Measurements from ENCODE around the gene POLD3. TPM values are rescaled to one million over a fixed set of nuclear protein-coding genes. Genes with fewer than 3 reads are reported as not detected.
A peak's percentile ranks its signal among the peaks of the same experiment; 100 is the strongest.

The POLD3 gene
- total RNA-seq, 1 donor, result 10.2 TPM

DNA sequence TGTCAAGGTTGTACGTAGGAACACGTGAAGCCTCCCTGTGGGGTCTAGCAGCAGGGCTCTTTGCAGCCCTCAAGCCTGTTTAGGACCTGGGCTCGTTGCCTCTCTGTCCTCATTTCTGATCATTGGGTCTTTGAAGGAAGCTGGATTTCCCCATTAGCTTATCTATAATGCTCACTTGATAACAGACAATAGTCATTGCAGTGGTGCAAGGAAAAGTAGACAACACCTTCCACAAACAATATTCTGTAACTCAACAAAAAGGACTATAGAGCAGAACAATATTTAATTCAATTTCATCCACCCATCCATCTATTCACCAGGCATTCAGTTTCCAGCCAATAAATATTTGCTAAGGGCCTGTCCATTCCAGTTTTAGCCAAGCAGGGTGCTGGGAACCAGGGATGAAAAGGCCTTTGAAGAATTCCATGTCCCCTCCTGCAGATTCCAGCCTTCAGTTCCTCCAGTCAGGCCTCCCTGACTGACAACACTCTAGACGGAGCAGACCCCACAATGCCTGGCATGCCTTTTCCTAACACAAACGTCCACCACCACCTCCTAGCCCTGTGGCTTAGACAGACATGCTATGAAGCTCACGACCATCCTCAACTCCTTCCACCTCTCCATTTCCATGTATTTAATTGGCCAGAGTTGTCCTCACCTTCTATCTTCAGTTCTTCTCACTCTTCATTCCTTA lies 12.7 kb upstream of the POLD3 start:
- DNase-seq (ENCODE audit: low read depth in 2 of 3, low spot score in 2 of 3), result no peak

DNA sequence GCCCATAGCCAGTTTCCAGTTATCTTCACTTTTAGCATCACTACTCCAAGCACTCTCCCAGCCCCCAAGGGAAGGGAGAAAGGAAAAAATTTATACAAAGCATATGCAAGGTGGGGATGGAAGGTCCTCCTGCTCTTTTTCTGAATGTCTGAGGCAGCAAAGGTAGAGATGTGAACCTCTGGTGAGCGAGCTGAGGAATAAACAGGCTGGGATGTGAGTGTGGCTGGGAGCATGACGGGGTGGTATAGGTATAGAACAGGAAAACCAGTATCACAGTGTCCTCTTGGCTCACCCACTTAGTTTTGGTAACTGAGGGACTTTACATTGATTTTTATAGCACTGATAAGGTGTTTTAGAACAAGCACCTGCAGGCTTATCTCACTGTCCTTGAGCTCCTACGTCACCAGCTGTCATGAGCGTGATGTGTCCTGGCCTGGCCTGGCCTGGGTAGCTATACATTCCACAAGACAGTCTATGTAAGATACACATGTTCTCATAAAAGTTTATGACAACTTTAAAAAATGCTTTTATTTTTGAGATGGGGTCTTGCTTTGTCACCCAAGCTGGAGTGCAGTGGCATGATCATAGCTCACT lies 10.3 kb upstream of the POLD3 start:
- DNase-seq (ENCODE audit: low read depth in 2 of 3, low spot score in 2 of 3), result no peak

DNA sequence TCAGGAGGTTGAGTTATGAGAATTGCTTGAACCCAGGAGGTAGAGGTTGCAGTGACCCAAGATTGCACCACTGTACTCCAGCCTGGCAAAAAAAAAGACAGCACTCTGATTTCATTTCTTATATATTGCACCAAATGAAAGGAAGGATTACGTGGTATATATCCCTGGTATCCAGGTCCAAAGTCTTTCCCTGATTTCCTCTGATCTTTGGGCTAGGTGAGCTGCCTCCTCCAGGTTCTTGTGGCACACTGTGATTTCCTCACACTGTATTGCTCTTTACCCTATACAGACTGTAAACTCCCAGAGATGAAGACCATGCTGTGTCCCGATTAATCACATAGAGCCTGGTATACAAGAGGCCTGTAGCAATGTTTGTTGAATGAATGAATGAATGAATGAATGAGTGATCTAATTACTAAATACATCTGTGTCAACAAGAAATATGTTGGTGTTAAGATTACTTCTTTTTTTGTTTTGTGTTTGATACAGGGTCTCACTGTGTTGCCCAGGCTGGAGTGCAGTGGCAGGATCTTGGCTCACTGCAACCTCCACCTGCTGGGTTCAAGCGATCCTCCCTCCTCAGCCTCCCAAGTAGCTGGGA lies 9.3 kb upstream of the POLD3 start:
- DNase-seq (ENCODE audit: low read depth in 2 of 3, low spot score in 2 of 3), result no peak

DNA sequence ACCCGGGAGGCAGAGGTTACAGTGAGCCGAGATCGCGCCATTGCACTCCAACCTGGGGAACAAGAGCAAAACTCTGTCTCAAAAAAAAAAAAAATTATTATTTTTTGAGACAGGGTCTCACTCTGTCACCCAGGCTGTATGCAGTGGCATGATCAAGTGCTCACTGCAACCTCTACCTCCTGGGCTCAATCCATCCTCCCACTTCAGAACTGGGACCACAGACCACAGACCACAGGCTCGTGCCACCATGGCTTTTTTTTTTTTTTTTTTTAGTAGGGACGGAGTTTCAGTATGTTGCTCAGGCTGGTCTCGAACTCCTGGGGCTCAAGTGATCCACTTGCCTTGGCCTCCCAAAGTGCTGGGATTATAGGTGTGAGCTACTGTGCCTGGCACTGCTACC lies 1.9 kb upstream of the POLD3 start:
- peak in 1 of 3 donors; percentile 14 for DNase-seq (ENCODE audit: low read depth in 2 of 3, low spot score in 2 of 3)

GRCh38 chr11:74592063-74592440 lies 330 bp upstream of the POLD3 start:
- peak in 1 of 3 donors; percentile 5 for DNase-seq (ENCODE audit: low read depth in 2 of 3, low spot score in 2 of 3)

GRCh38 chr11:74593463-74593862 lies 1.1 kb downstream of the POLD3 start:
- no peak for DNase-seq (ENCODE audit: low read depth in 2 of 3, low spot score in 2 of 3)

GRCh38 chr11:74602637-74603556 lies 10.5 kb downstream of the POLD3 start:
- DNase-seq (ENCODE audit: low read depth in 2 of 3, low spot score in 2 of 3), result no peak

DNA sequence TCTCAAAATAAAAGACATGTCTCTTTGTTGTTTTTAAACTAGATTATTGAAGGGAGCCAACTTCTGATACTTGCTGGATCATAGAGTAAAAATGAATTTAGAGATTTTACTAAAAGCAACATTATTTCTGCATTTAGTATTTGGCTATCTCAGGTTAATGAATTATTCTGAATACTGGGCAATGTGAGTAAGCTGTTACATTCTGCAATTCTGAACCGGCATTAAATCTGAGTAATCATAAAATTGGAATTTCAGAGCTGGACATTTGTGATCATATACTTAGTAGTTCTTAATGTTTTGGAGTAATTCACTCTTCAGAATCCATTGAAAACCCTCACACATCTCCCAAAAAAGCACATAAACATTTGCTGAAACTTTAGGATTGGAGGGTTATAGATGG lies 11.5 kb downstream of the POLD3 start:
- no peak for DNase-seq (ENCODE audit: low read depth in 2 of 3, low spot score in 2 of 3)

DNA sequence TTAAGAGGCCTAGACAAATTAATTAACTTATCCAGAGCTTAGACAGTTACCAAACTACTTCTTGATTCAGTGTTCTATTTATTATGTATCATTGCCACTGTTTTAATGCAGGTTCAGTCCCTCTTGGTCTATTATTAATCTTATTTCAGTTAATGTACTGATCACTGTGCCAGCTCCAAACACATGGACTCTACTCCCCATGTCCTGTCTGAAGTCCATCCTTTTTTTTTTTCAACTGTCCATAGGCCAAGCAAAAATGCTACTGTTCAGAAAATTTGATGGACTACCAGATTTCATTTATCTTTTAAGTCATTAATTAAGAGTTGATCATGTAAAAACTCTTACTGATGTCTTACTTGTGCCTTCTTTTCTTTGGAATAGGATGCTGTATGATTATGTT lies 11.9 kb downstream of the POLD3 start:
- no peak for DNase-seq (ENCODE audit: low read depth in 2 of 3, low spot score in 2 of 3)

- no peak for DNase-seq (ENCODE audit: low read depth in 2 of 3, low spot score in 2 of 3)
These were observed 13.0 kb downstream of the POLD3 start for GRCh38 chr11:74605403-74605802.

GRCh38 chr11:74608431-74608830 lies 16.0 kb downstream of the POLD3 start:
- no peak for DNase-seq (ENCODE audit: low read depth in 2 of 3, low spot score in 2 of 3)

DNA sequence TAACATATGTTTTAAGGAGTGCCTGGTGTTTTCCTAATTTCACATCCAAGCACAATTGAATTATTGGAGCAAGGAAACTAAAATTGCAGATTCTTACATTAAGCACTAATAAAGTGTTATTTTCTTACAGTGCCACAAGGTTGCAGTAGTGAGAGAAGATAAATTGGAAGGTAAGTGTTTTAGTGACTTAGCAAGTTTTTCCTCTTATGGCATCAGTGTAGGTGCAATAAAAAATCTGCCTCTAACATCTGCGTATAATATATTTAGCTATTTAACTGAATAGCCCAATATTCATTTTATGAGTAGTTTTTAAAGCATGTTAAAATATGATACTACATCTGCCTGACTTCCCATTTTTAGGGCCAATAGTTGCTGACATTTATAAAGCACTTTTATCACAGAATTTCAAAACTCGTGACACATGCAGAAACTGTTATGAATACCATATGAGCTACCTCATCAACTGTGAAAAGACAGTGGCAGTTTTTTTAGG lies 19.0 kb downstream of the POLD3 start:
- DNase-seq (ENCODE audit: low read depth in 2 of 3, low spot score in 2 of 3), result peak in 2 of 3 donors; percentile 22 to 48

DNA sequence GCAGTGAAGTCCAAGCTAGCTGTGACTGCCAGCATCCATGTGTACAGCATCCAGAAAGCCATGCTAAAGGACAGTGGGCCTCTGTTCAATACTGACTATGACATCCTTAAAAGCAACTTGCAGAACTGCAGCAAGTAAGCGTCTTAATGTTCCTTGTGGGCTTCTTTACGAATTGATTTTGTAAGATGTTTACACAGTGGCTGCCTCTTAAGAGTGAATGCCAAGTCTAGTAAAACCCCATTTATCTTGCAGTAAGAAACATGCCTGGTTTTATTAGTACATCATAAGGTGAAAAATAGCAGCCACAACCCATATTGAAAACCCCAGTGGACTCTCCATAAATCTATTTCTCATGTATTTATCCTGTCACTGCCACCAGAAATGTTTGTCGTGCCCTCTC lies 20.5 kb downstream of the POLD3 start:
- no peak for DNase-seq (ENCODE audit: low read depth in 2 of 3, low spot score in 2 of 3)

DNA sequence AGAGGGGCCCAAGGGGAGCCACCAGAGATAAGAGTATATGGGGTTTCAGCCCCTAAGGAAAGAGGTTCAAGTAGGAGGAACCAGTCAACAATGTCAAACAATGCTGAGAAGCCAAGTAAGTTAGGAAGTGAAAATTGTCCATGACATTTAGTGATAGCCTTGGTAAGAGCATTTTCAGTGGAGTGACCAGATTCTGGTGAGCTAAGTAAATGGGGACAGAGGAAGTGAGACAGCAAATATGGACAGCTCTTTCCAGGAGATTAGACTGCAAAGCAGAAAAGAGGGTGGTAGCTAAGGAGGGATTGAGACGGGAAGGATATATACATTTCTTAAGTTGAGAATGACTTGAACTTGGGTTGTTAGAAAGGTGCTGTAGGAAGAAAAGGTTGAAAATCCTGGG lies 22.9 kb downstream of the POLD3 start:
- no peak for DNase-seq (ENCODE audit: low read depth in 2 of 3, low spot score in 2 of 3)

- no peak for DNase-seq (ENCODE audit: low read depth in 2 of 3, low spot score in 2 of 3)
These were observed 23.6 kb downstream of the POLD3 start for GRCh38 chr11:74615988-74616387.

DNA sequence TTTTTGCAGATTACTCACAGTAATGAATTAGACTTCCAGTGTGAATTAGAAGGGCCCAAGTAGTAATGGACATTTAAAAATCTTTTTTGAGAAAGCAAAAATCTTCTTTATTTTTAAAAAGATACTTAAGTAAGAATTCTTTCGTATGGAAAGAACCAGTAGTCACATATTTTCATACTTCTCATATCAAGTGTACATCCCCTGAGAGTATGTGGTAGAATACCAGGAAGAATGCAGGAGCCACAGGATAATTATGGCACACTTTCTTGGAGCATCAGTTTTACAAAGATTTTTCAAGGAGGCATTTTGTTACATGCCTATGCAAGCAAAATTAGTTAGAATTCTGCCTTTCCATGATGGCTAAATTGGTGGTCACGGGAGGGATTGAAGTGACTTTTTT lies 28.1 kb downstream of the POLD3 start:
- no peak for DNase-seq (ENCODE audit: low read depth in 2 of 3, low spot score in 2 of 3)

GRCh38 chr11:74626130-74626529 lies 33.7 kb downstream of the POLD3 start:
- DNase-seq (ENCODE audit: low read depth in 2 of 3, low spot score in 2 of 3), result no peak

DNA sequence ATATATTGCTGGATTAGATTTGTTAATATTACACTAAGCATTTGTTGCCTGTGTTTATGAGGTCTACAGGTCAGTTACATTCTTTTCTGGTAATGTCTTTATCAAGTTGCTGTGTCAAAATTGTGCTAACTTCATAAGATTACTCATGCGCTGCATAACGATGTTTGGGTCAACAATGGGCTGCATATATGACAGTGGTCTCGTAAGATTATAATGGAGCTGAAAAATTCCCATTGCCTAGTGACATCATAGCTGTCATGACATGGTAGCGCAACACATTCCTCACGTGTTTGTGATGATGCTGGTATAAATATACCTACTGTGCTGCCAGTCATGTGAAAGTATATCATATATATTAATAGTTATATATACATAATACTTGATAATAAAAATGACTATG lies 34.2 kb downstream of the POLD3 start:
- DNase-seq (ENCODE audit: low read depth in 2 of 3, low spot score in 2 of 3), result no peak

DNA sequence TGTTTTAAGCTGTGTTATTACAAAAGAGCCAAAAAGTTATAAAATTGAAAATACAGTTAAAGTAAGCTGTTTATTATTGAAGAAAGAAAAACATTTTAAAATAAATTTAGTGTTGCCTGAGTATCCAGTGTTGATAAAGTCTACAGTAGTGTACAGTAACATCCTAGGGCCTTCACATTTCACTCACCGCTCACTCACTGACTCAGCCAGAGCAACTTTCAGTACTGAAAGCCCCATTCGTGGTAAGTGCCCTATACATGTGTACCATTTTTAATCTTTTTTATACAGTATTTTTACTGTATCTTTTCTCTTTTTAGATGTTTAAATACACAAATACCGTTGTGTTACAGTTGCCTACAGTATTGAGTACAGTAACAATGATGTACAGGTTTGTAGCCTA lies 35.0 kb downstream of the POLD3 start:
- no peak for DNase-seq (ENCODE audit: low read depth in 2 of 3, low spot score in 2 of 3)

DNA sequence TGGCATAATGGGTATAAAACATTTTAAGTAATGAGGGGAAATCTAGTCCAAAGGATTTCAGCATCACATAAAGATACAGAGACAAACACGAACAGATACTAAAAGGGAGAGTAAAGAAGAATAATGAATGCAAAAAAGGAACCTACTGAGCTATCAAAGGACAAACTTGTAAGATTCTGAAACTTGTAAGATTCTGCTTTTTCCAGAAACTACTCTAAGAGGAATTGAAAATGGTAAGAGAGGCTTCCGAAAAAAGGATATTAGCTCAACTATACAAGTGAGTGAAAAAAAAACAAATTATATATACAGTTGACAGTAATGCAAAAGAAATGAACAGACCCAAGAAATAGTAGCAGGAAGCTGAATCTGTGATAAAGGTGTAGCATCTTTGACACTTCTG lies 37.7 kb downstream of the POLD3 start:
- no peak for DNase-seq (ENCODE audit: low read depth in 2 of 3, low spot score in 2 of 3)

Measured in hematopoietic multipotent progenitor cell (in vitro differentiated cells).